ENCODE measurements around the gene CATSPER1. TPM values are rescaled to one million over a fixed set of nuclear protein-coding genes. Genes with fewer than 3 reads are reported as not detected.
"Not testable (repeated sequence)": the region's sequence is repeated elsewhere in the genome, so short reads cannot be mapped to it uniquely, and the experiment has no call there.

CATSPER1 gene
- total RNA-seq, 1 donor from 2014 or later = not detected

DNA sequence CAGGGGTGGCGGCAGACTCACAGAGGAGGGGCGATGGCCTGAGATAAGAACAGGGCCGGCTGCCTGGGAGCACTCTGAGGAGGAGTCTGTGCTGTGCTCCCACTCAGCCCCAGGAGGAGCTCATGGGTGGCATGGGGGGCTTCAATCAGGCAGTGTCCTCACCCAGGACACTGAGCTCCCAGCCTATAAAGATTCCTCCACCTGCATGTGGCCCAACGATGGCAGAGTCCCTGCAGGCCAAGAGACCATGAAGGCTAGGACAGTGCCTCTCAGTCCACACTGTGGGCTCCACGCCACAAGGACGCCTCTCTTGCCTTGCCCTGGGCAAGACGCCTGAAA is 12.5 kb downstream of the CATSPER1 start:
- no peak overlapping the region for H3K27ac ChIP-seq (replicated peaks)
- H3K4me3 ChIP-seq = no peak overlapping the region
- H3K9me3 ChIP-seq (replicated peaks) = no peaks in the 10 kb centered on the region
- no peak for DNase-seq
- H3K36me3 ChIP-seq = no peaks in the 10 kb centered on the region
- TF ChIP-seq, protein P1, sequence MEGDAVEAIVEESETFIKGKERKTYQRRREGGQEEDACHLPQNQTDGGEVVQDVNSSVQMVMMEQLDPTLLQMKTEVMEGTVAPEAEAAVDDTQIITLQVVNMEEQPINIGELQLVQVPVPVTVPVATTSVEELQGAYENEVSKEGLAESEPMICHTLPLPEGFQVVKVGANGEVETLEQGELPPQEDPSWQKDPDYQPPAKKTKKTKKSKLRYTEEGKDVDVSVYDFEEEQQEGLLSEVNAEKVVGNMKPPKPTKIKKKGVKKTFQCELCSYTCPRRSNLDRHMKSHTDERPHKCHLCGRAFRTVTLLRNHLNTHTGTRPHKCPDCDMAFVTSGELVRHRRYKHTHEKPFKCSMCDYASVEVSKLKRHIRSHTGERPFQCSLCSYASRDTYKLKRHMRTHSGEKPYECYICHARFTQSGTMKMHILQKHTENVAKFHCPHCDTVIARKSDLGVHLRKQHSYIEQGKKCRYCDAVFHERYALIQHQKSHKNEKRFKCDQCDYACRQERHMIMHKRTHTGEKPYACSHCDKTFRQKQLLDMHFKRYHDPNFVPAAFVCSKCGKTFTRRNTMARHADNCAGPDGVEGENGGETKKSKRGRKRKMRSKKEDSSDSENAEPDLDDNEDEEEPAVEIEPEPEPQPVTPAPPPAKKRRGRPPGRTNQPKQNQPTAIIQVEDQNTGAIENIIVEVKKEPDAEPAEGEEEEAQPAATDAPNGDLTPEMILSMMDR (IDR thresholded peaks at IDR 0.05; ENCODE audit: borderline replicate concordance) = no peak
- H3K27me3 ChIP-seq (ENCODE audit: low read depth) = peaks cover 30% of the 10 kb centered on the region
- intact Hi-C loops (cut with micrococcal nuclease) = no loop called here
- peaks cover 24% of the 10 kb centered on the region for H3K4me1 ChIP-seq

GRCh38 chr11:66012946-66013761 is 13.1 kb downstream of the CATSPER1 start:
- Histone ChIP-seq H3K4me3 (no peak overlapping the region), H3K36me3 (no peaks in the 10 kb centered on the region), H3K27me3 (ENCODE audit: low read depth) (peaks cover 30% of the 10 kb centered on the region), H3K9me3 (replicated peaks) (no peaks in the 10 kb centered on the region), H3K4me1 (peaks cover 24% of the 10 kb centered on the region), H3K27ac (replicated peaks) (no peak overlapping the region)
- intact Hi-C loops (cut with micrococcal nuclease) = no loop called here
- DNase-seq = no peak
- TF ChIP-seq, protein P1 (IDR thresholded peaks at IDR 0.05; ENCODE audit: borderline replicate concordance) = no peak

DNA sequence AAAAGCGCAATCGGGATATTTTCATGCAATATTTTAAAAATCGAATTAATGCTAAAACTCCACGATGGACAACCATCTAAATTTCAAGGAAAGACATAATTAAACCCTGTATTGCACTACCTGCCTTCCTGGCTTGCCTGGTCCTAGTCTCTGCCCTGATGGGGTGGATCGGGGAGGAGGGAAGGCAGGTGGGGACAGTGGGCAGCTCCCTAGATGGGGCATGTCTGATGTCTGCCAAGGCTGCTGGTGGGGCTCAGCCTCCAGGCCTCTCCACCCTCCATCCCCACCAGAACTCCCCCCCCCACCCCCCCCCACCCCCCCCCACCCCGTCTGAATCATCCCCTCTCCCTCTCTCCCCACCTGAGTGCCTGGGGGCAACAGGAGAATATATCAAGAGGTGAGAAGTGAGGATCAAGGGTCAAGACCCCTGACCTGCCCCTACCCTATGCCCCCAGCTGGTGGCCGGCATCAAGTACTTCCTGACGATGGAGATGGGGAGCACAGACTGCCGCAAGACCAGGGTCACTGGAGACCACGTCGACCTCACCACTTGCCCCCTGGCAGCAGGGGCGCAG is 13.8 kb downstream of the CATSPER1 start:
- Histone ChIP-seq H3K9me3 (replicated peaks) (no peaks in the 10 kb centered on the region), H3K4me1 (peaks cover 24% of the 10 kb centered on the region), H3K36me3 (no peaks in the 10 kb centered on the region), H3K27me3 (ENCODE audit: low read depth) (peaks cover 30% of the 10 kb centered on the region), H3K4me3 (peak overlapping the region; percentile 46), H3K27ac (replicated peaks) (no peak overlapping the region)
- TF ChIP-seq, protein P1 (IDR thresholded peaks at IDR 0.05; ENCODE audit: borderline replicate concordance) = no peak
- intact Hi-C loops (cut with micrococcal nuclease) = no loop called here
- DNase-seq = no peak

- Histone ChIP-seq H3K4me3 (peak within 1 kb of the TSS; percentile 46), H3K27ac (replicated peaks) (no peak within 1 kb of the TSS), H3K9me3 (replicated peaks) (no peaks in the 10 kb centered on the region), H3K4me1 (peaks cover 24% of the 10 kb centered on the region), H3K27me3 (ENCODE audit: low read depth) (peaks cover 30% of the 10 kb centered on the region), H3K36me3 (no peaks in the 10 kb centered on the region)
- TF ChIP-seq, protein P1 (IDR thresholded peaks at IDR 0.05; ENCODE audit: borderline replicate concordance) = no peak
- DNase-seq = no peak
- intact Hi-C loops (cut with micrococcal nuclease) = no loop called here
These were observed 14.4 kb downstream of the CATSPER1 start, which contains the start of gene CST6 for GRCh38 chr11:66011785-66012303. CST6 (plus strand) TSS chr11:66012008; CDS start chr11:66012045, 37 bp downstream.

- no peaks in the 10 kb centered on the region for H3K9me3 ChIP-seq (replicated peaks)
- TF ChIP-seq, protein P1 (IDR thresholded peaks at IDR 0.05; ENCODE audit: borderline replicate concordance) = no peak
- H3K4me3 ChIP-seq = peak overlapping the region; percentile 46
- H3K36me3 ChIP-seq = no peaks in the 10 kb centered on the region
- no peak overlapping the region for H3K27ac ChIP-seq (replicated peaks)
- peaks cover 21% of the 10 kb centered on the region for H3K4me1 ChIP-seq
- DNase-seq = no peak
- peaks cover 30% of the 10 kb centered on the region for H3K27me3 ChIP-seq (ENCODE audit: low read depth)
- intact Hi-C loops (cut with micrococcal nuclease) = no loop called here
These were observed 15.0 kb downstream of the CATSPER1 start for GRCh38 chr11:66011239-66011784.

DNA sequence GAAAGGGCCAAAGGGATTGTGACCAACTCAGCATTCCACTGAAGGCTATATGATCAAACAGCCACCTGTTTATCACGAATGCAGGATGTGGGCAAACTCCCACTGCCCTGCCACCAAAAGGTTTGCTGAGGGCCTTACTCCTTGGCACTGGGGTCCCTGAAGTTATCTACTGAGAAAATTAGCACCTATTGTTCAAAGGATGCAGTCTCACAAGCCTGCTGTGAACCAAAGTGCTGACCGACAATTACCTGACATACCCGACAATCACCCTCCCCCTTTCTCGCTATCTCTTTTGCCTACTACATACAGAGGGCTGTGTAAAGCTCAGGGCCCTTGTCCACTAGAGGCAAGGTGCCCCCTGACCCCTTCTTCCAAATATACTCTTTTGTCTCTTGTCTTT is 16.2 kb downstream of the CATSPER1 start:
- H3K9me3 ChIP-seq (replicated peaks); H3K4me1 ChIP-seq; H3K4me3 ChIP-seq; DNase-seq; intact Hi-C loops (cut with micrococcal nuclease); H3K27ac ChIP-seq (replicated peaks); H3K36me3 ChIP-seq: not testable (repeated sequence)
- H3K27me3 ChIP-seq (ENCODE audit: low read depth) = peaks cover 30% of the 10 kb centered on the region
